Body of pancreas (tissue), 4 donors: ENCODE data around the gene NCAM1.

Experiments used
- CTCF ChIP-seq, 7 experiments: fragments of 450-650 bp in 4 of 7; fragments of 200-600 bp in 3 of 7; sonication (generic) in 3 of 7; IDR thresholded peaks; one replicate each; pipeline ENCODE4 v1.5.1; 2016 to 2019; ENCODE audit warnings: antibody characterized with exemption in 7 of 7
- POLR2A ChIP-seq, 3 donors: fragments of 450-650 bp; IDR thresholded peaks; one replicate each; pipeline ENCODE4 v1.6.1; 2016; ENCODE audit warnings: antibody characterized with exemption in 3 of 3, mild to moderate bottlenecking in 2 of 3

- no peak for TF ChIP-seq CTCF (IDR thresholded peaks at IDR 0.05)
- no peak for TF ChIP-seq POLR2A (IDR thresholded peaks at IDR 0.05)
These were observed 29.5 kb upstream of the NCAM1 start for GRCh38 chr11:112931703-112932102.
